Hypothalamus (tissue), 51 donors: Measurements from ENCODE around the gene TMEM179.

Experiments
- DNase-seq, 51 donors: peaks; one replicate each; lab custom pipeline; 2025; lab: John Stamatoyannopoulos, UW

The TMEM179 gene

DNA sequence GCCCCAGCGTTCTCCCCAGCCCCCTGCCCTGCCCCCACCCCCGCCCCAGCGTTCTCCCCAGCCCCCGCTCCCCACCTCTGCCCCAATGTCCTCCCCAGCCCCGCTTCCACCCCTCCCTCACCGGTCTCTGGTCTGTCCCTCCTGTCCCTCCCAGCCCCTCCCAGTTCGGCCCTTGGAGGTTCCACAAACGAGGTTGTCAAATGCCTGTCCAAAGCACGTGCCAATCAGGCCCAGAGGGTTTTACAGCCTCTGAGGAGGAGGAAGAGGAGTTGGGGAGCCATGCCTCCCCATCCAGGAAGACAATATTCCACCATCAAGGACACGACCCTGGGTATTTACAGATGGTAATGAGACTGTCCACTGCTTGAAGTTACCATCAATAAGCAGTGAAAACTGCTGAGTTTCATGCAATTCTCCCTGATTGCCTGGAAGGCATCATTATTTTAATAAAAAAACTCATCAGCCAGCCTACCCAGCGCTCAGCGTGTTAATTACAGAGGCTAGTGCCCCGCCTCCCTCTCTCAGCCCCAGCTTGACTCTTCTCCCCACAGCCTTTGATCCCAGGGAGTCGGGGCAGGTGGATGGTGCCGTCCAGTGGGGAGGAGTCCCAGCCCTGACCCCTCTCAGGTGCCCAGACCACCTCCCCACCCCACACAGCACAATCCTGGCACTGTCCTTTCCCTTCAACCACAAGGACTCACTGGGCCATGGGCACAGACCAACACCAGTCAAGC lies 55.6 kb downstream of the TMEM179 start:
- DNase-seq = no peak

DNA sequence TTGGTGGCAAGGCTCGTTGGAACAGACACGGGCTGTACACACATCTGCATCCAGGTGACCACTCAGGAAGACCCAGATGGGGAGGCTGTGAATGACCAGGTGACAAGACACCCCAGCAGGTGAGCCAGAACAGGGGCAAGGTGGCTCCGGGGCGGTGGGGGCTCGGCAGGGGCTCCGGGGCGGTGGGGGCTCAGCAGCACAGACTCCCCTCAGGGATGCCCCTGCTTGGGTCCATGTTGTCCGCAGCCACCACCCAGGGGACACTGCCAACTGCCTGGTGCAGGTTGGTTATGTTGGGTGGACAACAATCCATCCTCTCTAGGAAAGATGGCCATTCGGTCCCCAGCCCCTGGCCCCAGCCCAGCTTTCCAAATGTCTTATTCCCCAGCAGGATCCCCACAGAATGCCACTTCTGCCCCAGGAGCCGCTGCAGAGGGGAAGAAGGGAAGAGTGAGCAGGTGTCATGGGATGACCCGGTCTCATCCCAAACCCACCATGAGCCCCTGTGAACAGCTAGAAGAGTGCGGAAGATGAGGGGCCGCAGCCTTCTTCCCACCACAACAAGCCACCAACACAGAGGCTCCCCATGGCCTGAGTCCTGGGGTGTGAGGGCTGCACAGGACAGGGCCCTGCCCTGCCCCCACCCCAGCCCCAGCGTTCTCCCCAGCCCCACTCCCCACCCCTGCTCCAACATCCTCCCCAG lies 56.4 kb downstream of the TMEM179 start:
- no peak for DNase-seq

DNA sequence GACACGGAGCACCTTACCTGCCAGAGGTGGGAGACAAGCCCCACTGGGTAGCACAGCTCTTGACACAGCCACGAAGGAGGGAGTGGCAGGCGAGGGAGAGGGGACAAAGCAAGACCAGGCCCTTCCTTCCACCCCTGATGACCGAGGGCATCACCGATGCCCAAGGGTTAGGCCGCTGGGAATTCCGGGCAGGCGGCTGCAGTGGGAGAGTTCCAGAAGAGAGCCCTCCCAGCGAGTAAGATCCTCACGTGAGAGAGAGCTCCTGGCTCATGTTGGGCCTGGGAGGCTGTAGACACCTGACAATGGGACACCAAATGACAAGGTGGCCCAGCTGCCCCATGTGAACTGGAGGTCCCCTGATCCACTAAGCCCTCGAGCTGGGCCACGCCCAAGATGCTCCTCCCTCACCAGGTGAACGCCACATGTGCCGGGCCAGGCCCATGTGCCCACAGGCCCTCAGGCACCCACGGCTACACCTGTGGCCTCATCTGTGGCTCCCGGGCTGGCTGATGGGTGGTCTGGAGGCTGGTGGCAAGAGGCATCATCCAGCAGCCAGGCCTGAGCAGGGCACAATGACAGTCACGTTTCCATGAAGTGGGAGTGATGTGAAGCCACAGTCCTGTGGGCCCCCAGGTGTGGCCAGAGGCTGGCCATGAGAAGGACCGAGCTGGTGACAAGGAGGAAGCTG lies 57.1 kb downstream of the TMEM179 start:
- DNase-seq = no peak

GRCh38 chr14:104546591-104547309 lies 57.8 kb downstream of the TMEM179 start:
- no peak for DNase-seq

DNA sequence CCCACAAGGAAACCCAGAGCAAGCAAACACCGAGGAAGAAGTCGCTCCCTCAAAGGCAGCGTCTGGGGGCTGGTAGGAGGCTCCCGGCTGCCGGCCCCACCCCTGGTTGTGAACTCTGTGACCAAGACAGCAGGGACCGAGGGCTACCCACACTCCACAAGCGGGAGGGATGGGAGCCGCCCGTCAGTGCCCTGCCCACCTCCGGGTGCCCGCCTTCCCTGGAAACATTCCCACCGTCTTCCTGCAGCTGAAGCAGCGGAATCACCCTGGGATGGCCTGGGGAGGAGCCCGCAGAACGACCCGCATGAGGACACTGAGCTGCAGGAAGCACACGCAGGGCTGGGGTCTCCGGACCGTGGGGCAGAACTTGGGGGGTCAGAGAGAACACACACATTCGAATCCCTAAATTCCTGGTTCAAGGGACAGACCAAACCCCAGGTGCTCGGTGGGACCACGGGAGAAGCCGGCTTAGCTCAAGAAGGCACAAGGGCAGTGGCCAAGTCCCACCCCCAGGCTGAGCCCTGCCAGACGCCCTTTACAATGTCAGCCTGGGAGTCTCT lies 58.5 kb downstream of the TMEM179 start:
- DNase-seq = no peak

- peak in 34 of 51 donors; percentile 6 to 80 (median 34) for DNase-seq
These were observed 59.2 kb downstream of the TMEM179 start for GRCh38 chr14:104545151-104545941.

GRCh38 chr14:104544362-104544961 lies 60.1 kb downstream of the TMEM179 start:
- DNase-seq = no peak

DNA sequence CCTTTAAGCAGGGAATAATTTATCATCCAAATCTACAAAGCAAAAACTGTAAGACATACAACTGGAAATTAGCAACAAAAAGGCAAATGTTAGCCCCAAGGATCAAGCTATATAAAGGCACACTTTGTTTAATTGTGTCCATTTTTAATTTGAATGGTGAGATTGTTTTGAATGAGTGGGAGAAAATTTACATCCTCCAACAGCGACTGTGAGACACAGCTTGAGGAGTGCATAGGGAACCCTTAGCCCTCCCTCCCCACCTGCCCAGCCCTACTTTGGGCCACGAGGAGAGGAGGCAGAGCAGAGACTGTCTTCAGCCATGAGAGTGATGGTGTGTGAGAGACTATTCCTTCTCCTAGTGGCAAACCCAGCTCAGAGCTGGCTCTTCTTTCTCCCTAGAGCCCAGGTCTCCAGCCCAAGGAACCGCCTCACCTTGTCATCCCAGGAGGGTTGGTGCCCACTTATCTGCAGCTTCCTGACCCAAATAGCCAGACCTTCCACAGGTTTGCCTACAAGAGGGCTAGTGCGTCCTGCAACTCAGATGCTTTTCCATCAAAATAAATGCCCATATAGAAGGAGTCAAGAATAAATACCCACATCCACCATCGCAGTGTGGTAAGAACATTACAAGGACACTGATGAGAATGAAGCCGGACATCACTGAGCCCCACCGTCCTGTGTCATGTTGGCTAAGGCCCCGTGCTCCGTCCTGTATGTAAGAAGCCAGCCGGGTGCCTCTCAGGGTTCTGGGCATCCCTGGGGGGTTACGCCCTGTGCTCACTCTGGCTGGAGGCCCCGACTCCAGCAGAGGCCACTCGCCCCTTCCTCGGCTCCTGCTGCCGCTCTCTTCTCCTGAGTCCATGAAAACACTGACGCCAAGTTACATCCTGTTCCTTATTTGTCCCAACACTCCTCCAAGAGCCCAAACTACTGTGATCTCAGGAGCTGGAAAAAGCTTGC lies 61.4 kb downstream of the TMEM179 start:
- DNase-seq = no peak

- DNase-seq = no peak
These were observed 62.6 kb downstream of the TMEM179 start for GRCh38 chr14:104541905-104542465.
